ENCODE results near the gene P2RY11. TPM values are rescaled to one million over a fixed set of nuclear protein-coding genes. Genes with fewer than 3 reads are reported as not detected.

The P2RY11 gene
- total RNA-seq, 2 experiments from 2014 or later, result 11.9 to 43.3 TPM

DNA sequence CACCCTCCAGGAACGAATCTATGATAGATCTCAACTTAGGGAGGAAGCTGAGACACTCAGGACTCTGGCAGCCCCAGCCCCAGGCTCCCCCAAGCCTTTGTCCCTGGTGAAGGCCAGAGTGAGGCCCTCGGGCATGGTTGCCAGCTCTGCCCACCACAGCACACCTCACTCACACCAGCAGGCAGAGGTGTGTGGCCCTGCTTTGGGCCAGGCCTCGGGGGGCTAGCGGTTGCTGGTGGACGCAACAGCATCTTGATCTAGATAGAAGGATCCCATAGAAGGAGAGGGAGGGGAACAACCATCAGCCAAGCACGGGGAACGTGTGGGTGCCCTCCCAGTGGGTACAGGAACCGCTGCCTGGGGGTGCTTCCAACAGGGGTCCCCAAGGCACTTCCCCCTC is 46.6 kb downstream of the P2RY11 start:
- H3K36me3 ChIP-seq (ENCODE audit: insufficient read depth, low read length), result peaks cover 99% of the 10 kb centered on the region
- ChIA-PET POLR2A (no interaction called here), CTCF (ENCODE audit: unreplicated experiment) (no interaction called here)
- no peaks in the 10 kb centered on the region for H3K79me2 ChIP-seq (ENCODE audit: insufficient read depth, low read depth, low read length)
- intact Hi-C loops (cut with micrococcal nuclease; ENCODE audit: unreplicated experiment), result no loop called here
- TF ChIP-seq CTCF (conservative IDR thresholded peaks at IDR 0.05; ENCODE audit: low read length), result no peak
- no peak for TF ChIP-seq EZH2phosphoT487 (IDR thresholded peaks at IDR 0.05; ENCODE audit: borderline replicate concordance, low read depth, low read length)
- H3K9me3 ChIP-seq (ENCODE audit: low read length), result no peaks in the 10 kb centered on the region
- H3K4me2 ChIP-seq (ENCODE audit: low read length), result no peak overlapping the region
- no TSS peak for BruUV-seq (replicated peaks)
- no peaks in the 10 kb centered on the region; the same call in 1 of the 2 replicates for H4K20me1 ChIP-seq (ENCODE audit: insufficient read depth, low read length)
- H3K4me3 ChIP-seq (ENCODE audit: low read depth, low read length, poor library complexity, severe bottlenecking), result no peak overlapping the region
- DNase-seq (ENCODE audit: low spot score), result no peak
- no peaks in the 10 kb centered on the region for H3K9me2 ChIP-seq (ENCODE audit: insufficient read depth, low read length)
- H2AFZ ChIP-seq (ENCODE audit: low read length), result no peak overlapping the region
- H3K4me1 ChIP-seq (ENCODE audit: insufficient read depth, low read length, poor library complexity, severe bottlenecking), result no peaks in the 10 kb centered on the region
- H3K27ac ChIP-seq (ENCODE audit: low read depth, low read length, poor library complexity, severe bottlenecking), result no peak overlapping the region

- POLR2A ChIA-PET, result no interaction called here
These were observed 47.0 kb downstream of the P2RY11 start for GRCh38 chr19:10158485-10158884.

More at GRCh38 chr19:10158485-10158884, 47.0 kb downstream of the P2RY11 start:
- H3K27ac ChIP-seq (ENCODE audit: low read depth, low read length, poor library complexity, severe bottlenecking), result no peak overlapping the region
- peaks cover 99% of the 10 kb centered on the region for H3K36me3 ChIP-seq (ENCODE audit: insufficient read depth, low read length)
- intact Hi-C loops (cut with micrococcal nuclease; ENCODE audit: unreplicated experiment), result no loop called here
- no peak overlapping the region for H3K4me3 ChIP-seq (ENCODE audit: low read depth, low read length, poor library complexity, severe bottlenecking)
- no peaks in the 10 kb centered on the region for H3K9me3 ChIP-seq (ENCODE audit: low read length)
- H3K4me2 ChIP-seq (ENCODE audit: low read length), result no peak overlapping the region
- no peak for DNase-seq (ENCODE audit: low spot score)
- no peak overlapping the region for H2AFZ ChIP-seq (ENCODE audit: low read length)
- BruUV-seq (replicated peaks), result no TSS peak
- no peak for TF ChIP-seq EZH2phosphoT487 (IDR thresholded peaks at IDR 0.05; ENCODE audit: borderline replicate concordance, low read depth, low read length)
- TF ChIP-seq CTCF (conservative IDR thresholded peaks at IDR 0.05; ENCODE audit: low read length), result no peak
- CTCF ChIA-PET (ENCODE audit: unreplicated experiment), result no interaction called here
- H3K4me1 ChIP-seq (ENCODE audit: insufficient read depth, low read length, poor library complexity, severe bottlenecking), result no peaks in the 10 kb centered on the region
- no peaks in the 10 kb centered on the region for H3K9me2 ChIP-seq (ENCODE audit: insufficient read depth, low read length)
- H4K20me1 ChIP-seq (ENCODE audit: insufficient read depth, low read length), result peaks cover 2% of the 10 kb centered on the region; the same call in 1 of the 2 replicates
- H3K79me2 ChIP-seq (ENCODE audit: insufficient read depth, low read depth, low read length), result no peaks in the 10 kb centered on the region

Measured in OCI-LY7 (cell line).